ENCODE results near the gene SLC6A14.

Gene SLC6A14

DNA sequence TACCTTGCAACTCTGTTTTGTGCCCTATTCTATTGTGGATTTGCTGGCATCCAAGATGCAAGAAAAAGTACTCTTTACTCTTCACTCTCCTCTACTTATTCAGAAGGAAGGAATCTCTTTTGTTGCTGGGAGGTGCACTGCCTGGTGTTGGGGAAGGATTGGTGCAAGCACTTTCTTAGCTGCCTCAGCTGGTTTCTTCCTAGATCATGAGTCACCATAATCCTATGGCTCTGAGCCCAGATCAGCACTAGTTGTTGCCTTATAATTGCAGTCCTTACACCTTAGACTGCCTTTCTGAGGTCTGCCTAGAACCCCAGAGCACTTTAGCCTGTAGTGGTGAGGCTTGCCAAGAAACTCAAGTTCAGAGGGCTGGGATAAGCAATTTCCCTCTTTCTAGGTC, 63.4 kb downstream of the SLC6A14 start:
- TF ChIP-seq, protein P1, sequence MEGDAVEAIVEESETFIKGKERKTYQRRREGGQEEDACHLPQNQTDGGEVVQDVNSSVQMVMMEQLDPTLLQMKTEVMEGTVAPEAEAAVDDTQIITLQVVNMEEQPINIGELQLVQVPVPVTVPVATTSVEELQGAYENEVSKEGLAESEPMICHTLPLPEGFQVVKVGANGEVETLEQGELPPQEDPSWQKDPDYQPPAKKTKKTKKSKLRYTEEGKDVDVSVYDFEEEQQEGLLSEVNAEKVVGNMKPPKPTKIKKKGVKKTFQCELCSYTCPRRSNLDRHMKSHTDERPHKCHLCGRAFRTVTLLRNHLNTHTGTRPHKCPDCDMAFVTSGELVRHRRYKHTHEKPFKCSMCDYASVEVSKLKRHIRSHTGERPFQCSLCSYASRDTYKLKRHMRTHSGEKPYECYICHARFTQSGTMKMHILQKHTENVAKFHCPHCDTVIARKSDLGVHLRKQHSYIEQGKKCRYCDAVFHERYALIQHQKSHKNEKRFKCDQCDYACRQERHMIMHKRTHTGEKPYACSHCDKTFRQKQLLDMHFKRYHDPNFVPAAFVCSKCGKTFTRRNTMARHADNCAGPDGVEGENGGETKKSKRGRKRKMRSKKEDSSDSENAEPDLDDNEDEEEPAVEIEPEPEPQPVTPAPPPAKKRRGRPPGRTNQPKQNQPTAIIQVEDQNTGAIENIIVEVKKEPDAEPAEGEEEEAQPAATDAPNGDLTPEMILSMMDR (IDR thresholded peaks at IDR 0.05; ENCODE audit: low read depth, low read length) = no peak
- no peak overlapping the region for H3K4me3 ChIP-seq (ENCODE audit: low read depth, low read length)

Data from WI38 (cell line).